Nephron progenitor cell (in vitro differentiated cells): ENCODE results near the gene TMEM140.

Source experiments
- DNase-seq: peaks from one replicate; pipeline ENCODE4 v3.0.0; 2021
- H3K27ac Mint-ChIP-seq: 2 replicates; pipeline ENCODE4 v1.8.0; 2021; ENCODE audit warnings: mild to moderate bottlenecking, moderate library complexity, mixed read lengths
- H3K27me3 Mint-ChIP-seq: 2 replicates; pipeline ENCODE4 v1.8.0; 2021; ENCODE audit warnings: mild to moderate bottlenecking, low read depth, mixed read lengths; ENCODE audit not compliant: poor library complexity
- H3K36me3 Mint-ChIP-seq: 2 replicates; pipeline ENCODE4 v1.8.0; 2021; ENCODE audit warnings: low read depth, mixed read lengths
- H3K4me1 Mint-ChIP-seq: 2 replicates; pipeline ENCODE4 v1.8.0; 2021; ENCODE audit warnings: mixed read lengths
- H3K4me3 Mint-ChIP-seq: 2 replicates; pipeline ENCODE4 v1.8.0; 2021; ENCODE audit warnings: mild to moderate bottlenecking, moderate library complexity, mixed read lengths
- H3K9me3 Mint-ChIP-seq: 2 replicates; pipeline ENCODE4 v1.8.0; 2021; ENCODE audit warnings: mild to moderate bottlenecking, moderate library complexity, mixed read lengths
- TF ChIP-seq, protein P1 (sequence below): fragments of 200-600 bp; sonication (generic); IDR thresholded peaks from 2 replicates; pipeline ENCODE4 v1.5.0; 2021; ENCODE audit warnings: antibody characterized with exemption

TMEM140 gene

DNA sequence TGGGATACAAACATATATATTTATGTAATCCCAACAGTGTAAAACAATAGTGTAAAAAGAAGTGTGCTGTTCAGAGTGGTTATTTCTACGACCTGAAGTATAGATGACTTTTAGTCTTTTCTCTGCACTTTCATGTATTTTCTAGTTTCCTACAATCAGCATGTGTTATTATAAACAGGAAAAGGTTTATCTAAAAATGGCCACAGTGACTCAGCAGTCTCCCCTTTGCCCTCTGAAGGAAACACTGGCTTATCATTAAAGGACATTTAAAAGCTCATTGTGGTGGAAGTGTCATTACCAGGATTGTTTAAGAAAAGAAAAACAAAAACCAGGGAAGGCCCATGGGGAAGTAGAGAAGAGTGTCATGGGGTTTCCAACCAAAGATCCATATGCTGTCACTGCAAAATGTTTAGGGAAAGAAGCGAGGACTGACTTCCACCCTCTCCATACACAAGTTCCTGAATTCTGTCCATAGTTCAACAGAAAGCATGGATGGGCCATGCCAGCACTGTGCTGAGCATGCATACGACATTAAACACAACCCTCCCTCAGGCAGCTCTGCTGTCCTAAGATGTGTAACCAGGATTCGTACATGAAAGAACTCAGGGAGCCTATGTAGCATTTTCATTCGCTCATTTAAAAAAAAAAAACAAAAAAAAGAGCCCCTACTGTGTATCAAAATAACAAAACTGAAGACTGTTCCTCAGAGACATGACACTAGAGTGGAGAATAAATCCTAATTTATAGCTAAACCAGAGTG is 12.4 kb downstream of the TMEM140 start:
- Mint-ChIP-seq H3K4me3 (no peak overlapping the region), H3K9me3 (peaks cover 78% of the 10 kb centered on the region), H3K4me1 (peaks cover 16% of the 10 kb centered on the region), H3K36me3 (peaks cover 93% of the 10 kb centered on the region), H3K27me3 (peaks cover 9% of the 10 kb centered on the region), H3K27ac (peak overlapping the region; percentile 9)
- DNase-seq, result no peak
- TF ChIP-seq, protein P1, sequence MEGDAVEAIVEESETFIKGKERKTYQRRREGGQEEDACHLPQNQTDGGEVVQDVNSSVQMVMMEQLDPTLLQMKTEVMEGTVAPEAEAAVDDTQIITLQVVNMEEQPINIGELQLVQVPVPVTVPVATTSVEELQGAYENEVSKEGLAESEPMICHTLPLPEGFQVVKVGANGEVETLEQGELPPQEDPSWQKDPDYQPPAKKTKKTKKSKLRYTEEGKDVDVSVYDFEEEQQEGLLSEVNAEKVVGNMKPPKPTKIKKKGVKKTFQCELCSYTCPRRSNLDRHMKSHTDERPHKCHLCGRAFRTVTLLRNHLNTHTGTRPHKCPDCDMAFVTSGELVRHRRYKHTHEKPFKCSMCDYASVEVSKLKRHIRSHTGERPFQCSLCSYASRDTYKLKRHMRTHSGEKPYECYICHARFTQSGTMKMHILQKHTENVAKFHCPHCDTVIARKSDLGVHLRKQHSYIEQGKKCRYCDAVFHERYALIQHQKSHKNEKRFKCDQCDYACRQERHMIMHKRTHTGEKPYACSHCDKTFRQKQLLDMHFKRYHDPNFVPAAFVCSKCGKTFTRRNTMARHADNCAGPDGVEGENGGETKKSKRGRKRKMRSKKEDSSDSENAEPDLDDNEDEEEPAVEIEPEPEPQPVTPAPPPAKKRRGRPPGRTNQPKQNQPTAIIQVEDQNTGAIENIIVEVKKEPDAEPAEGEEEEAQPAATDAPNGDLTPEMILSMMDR, result no peak

DNA sequence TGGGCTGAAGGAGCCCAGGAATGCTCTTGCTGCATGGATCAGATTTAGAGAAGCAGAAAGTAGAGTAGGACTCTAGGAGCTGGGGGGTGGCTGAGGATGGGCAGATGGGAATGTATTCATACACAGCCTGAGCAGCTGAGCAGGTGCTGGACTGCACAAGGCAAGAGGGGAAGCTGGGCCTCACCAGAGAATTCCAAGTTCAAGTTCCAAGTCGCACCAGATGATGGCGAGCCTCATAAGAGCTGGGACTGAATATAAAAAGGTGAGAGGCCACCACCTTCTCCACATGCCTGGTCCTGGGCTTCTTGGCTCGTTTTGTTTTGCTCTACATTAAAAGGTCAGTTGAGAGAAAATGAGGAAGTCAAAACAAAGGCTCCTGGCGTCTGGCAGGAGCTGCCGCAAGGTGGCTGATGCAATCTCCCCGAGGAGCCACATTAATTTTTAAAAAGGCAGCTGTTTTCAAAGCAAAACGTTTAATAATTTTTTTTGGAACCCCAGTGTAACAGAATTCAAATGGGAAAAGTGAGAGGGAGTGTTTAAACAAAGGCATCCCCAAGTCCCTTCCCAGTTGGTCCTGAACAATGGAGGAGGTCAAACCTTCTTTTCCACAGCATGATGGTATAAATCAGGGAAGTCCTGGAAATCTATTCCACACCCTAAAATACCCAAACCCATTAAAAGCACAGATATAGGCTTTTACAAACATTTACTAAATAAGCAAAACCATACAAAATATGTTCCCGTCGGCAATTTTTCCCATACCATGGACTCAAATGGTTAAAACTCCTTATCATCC is 13.2 kb downstream of the TMEM140 start:
- peaks cover 9% of the 10 kb centered on the region for H3K27me3 Mint-ChIP-seq
- peaks cover 71% of the 10 kb centered on the region for H3K9me3 Mint-ChIP-seq
- TF ChIP-seq, protein P1, result no peak
- H3K36me3 Mint-ChIP-seq, result peaks cover 95% of the 10 kb centered on the region
- no peak overlapping the region for H3K4me3 Mint-ChIP-seq
- no peak overlapping the region for H3K27ac Mint-ChIP-seq
- H3K4me1 Mint-ChIP-seq, result peaks cover 16% of the 10 kb centered on the region
- no peak for DNase-seq

DNA sequence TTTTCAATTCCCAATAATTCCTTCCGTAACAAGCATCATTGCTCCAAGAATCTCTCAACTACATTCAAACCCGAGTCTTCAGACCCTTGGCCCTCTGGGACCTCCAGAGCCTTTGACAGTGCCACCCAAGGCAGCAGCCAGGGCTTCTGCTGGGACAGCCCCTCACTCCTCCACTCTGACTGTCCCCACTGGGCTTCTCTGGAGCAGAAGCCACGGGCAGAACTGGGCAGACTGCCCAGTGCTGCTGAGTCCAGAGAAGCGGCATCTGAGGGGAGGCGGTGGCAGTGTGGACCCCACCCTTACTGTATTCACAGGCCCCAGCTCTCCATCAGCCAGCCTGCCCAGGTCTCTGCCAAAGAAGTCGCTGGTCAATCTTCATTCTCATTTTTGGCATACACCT is 13.8 kb downstream of the TMEM140 start:
- H3K4me1 Mint-ChIP-seq, result peaks cover 16% of the 10 kb centered on the region
- no peak overlapping the region for H3K4me3 Mint-ChIP-seq
- TF ChIP-seq, protein P1, result no peak
- peaks cover 9% of the 10 kb centered on the region for H3K27me3 Mint-ChIP-seq
- H3K27ac Mint-ChIP-seq, result no peak overlapping the region
- peaks cover 65% of the 10 kb centered on the region for H3K9me3 Mint-ChIP-seq
- DNase-seq, result no peak
- H3K36me3 Mint-ChIP-seq, result peaks cover 95% of the 10 kb centered on the region

DNA sequence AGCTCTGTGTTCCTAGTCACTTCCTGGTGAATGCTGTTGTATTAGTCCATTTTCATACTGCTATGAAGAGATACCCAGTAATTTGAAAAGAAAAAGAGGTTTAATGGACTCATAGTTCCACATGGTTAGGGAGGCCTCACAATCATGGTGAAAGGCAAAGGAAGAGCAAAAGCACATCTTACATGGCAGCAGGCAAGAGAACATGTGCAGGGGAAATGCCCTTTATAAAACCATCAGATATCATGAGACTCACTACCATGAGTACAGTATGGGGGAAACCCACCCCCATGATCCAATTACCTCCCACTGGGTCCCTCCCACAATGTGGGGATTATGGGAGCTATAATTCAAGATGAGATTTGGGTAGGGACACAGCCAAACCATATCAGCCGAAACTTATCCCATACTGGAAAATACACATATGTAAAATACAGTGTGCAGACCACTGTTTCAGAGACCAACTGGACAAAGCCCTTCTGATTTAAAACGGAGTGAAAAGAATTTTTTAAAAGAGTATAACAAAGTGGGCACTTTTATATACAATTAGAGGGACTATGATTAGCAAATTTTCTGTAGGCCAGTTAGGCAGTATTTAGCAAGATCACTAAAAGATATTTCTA is 14.6 kb downstream of the TMEM140 start:
- H3K4me1 Mint-ChIP-seq, result peaks cover 19% of the 10 kb centered on the region
- peaks cover 4% of the 10 kb centered on the region for H3K27me3 Mint-ChIP-seq
- no peak overlapping the region for H3K4me3 Mint-ChIP-seq
- peaks cover 56% of the 10 kb centered on the region for H3K9me3 Mint-ChIP-seq
- TF ChIP-seq, protein P1, result no peak
- H3K27ac Mint-ChIP-seq, result no peak overlapping the region
- no peak for DNase-seq
- H3K36me3 Mint-ChIP-seq, result peaks cover 95% of the 10 kb centered on the region

DNA sequence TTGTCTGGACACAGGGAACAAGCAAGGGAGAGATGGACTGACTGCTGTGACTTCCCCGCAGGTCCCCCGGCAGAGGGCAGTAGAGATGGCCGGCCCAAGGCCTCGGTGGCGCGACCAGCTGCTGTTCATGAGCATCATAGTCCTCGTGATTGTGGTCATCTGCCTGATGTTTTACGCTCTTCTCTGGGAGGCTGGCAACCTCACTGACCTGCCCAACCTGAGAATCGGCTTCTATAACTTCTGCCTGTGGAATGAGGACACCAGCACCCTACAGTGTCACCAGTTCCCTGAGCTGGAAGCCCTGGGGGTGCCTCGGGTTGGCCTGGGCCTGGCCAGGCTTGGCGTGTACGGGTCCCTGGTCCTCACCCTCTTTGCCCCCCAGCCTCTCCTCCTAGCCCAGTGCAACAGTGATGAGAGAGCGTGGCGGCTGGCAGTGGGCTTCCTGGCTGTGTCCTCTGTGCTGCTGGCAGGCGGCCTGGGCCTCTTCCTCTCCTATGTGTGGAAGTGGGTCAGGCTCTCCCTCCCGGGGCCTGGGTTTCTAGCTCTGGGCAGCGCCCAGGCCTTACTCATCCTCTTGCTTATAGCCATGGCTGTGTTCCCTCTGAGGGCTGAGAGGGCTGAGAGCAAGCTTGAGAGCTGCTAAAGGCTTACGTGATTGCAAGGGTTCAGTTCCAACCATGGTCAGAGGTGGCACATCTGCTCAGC is 16.6 kb downstream of the TMEM140 start:
- TF ChIP-seq, protein P1, result no peak
- DNase-seq, result no peak
- Mint-ChIP-seq H3K4me3 (no peak overlapping the region), H3K4me1 (peaks cover 35% of the 10 kb centered on the region), H3K27me3 (peaks cover 6% of the 10 kb centered on the region), H3K9me3 (peaks cover 39% of the 10 kb centered on the region), H3K36me3 (peaks cover 97% of the 10 kb centered on the region), H3K27ac (peak overlapping the region; percentile 87)
